K562 (cell line): ENCODE data around the gene ATP12A. TPM values are rescaled to one million over a fixed set of nuclear protein-coding genes. Genes with fewer than 3 reads are reported as not detected.

Experiments used
- DPF2 ChIP-seq: fragments of 450-650 bp; IDR thresholded peaks from 2 replicates; pipeline ENCODE4 v1.6.1; 2016
- HDAC8 ChIP-seq: fragments of 450-650 bp; IDR thresholded peaks from 2 replicates; pipeline ENCODE4 v1.6.1; 2016; ENCODE audit warnings: mild to moderate bottlenecking, missing genetic modification characterization, moderate library complexity, missing compliant biosample characterization
- HLTF ChIP-seq: fragments of 450-650 bp; IDR thresholded peaks from 2 replicates; pipeline ENCODE4 v1.6.1; 2016
- KAT2B ChIP-seq: IDR thresholded peaks from one replicate; pipeline ENCODE4 v1.6.1; 2012; ENCODE audit warnings: low read depth, mild to moderate bottlenecking, control low read depth, inconsistent platforms, low read length, moderate library complexity
- KDM1A ChIP-seq, 2 experiments: fragments of 450-650 bp; IDR thresholded peaks; 2 replicates each; pipeline ENCODE4 v1.6.1; 2016; ENCODE audit warnings: mild to moderate bottlenecking in 2 of 2
- PYGO2 ChIP-seq: fragments of 450-650 bp; IDR thresholded peaks from 2 replicates; pipeline ENCODE4 v1.6.1; 2016; ENCODE audit warnings: mild to moderate bottlenecking, missing genetic modification characterization, moderate library complexity, missing compliant biosample characterization
- RBBP5 ChIP-seq: fragments of 200-600 bp; sonication (generic); IDR thresholded peaks from 2 replicates; pipeline ENCODE4 v1.6.1; 2012; ENCODE audit warnings: borderline replicate concordance, mild to moderate bottlenecking, low read length, control low read depth, inconsistent platforms; ENCODE audit not compliant: insufficient read depth, poor library complexity, severe bottlenecking
- ZNF224 ChIP-seq: sonication (generic); formaldehyde crosslinking; IDR thresholded peaks from 2 replicates; pipeline ENCODE4 v1.8.0; 2022; ENCODE audit warnings: mild to moderate bottlenecking, missing genetic modification reagents
- polyA plus RNA-seq, 8 experiments: library from polyadenylated mRNA; depleted of rRNA in 4 of 8; stranded (reverse) in 5 of 8; unstranded in 3 of 8; fragments of >200 nt; fragmentation: Nextera tagmentation in 2 of 8; fragmentation: Illumina TruSeq in 1 of 8; extraction: Ambion mirVana in 2 of 8; extraction: Trizol in 1 of 8; gene quantifications; 2 replicates each; pipeline versions ENCODE4 v1.2.1 to v1.2.3, GENCODE V29; 2011 to 2014; ENCODE audit warnings: inconsistent platforms in 1 of 8, missing spikeins in 1 of 8
- total RNA-seq, 7 experiments: library from RNA; depleted of rRNA in 6 of 7; stranded (reverse); fragments of >200 nt in 6 of 7; fragmentation: Illumina TruSeq in 2 of 7; extraction: Trizol in 2 of 7; gene quantifications; 2 replicates each; pipeline versions ENCODE4 v1.2.1 to v1.2.3, GENCODE V29; 2011 to 2021; ENCODE audit warnings: low replicate concordance in 1 of 7
- TF ChIP-seq, protein P1 (sequence below): sonication (generic); formaldehyde crosslinking; IDR thresholded peaks from 2 replicates; pipeline ENCODE4 v1.8.0; 2023; ENCODE audit warnings: mild to moderate bottlenecking, missing genetic modification reagents
- TF ChIP-seq, protein P2 (sequence below): sonication (generic); formaldehyde crosslinking; IDR thresholded peaks from 2 replicates; pipeline ENCODE4 v1.8.0; 2022; ENCODE audit warnings: missing genetic modification reagents, mild to moderate bottlenecking, borderline replicate concordance
- TF ChIP-seq, protein P3 (sequence below): fragments of 250-450 bp; sonication (Bioruptor Pico); IDR thresholded peaks from 2 replicates; pipeline ENCODE4 v1.9.0; 2021; ENCODE audit warnings: mild to moderate bottlenecking
- TF ChIP-seq, protein P4 (sequence below): fragments of 250-450 bp; sonication (Bioruptor Pico); IDR thresholded peaks from 2 replicates; pipeline ENCODE4 v1.8.0; 2022; ENCODE audit warnings: moderate library complexity, mild to moderate bottlenecking, inconsistent platforms

Gene ATP12A
- total and polyA plus RNA-seq, 9 of the 15 experiments (the other 6 are each of a cell fraction or from before 2014, with no cell fraction given) = not detected

DNA sequence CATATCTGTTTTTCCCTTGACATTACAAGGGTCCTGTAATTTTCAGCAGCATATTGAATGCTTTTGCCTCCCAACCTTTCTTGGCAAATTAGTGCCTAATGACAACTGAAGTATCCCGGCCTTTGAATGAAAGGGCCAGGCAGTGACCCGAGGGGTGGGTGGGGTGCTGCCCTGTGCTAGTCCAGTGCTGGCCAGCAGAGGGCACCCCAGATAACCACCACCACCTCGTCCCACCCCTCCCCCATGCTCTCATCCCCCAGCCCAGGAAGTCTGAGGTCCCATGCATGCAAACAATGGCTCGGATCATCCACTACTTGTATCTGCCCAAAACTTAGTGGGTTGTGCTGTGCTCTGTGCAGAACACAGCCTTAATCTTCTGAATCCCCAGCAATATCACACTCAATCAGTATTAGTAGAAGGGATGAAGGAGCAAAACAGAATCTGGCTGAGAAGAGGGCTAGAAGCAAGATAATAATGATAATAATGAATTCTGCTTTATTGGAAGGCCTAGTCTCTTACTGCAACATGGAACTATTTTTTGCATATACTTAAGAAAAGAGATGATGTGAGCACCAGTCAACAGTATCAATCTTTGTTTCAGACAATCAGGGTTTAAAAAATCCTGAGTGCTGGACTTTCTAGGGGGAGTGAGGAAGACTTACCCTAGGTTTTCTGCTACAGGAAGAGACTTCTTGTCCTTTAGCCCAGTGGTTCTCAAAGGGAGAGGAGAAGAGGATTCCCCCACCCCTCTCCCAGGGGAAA lies 3.8 kb downstream of the ATP12A start (continued):
- TF ChIP-seq, protein P1, sequence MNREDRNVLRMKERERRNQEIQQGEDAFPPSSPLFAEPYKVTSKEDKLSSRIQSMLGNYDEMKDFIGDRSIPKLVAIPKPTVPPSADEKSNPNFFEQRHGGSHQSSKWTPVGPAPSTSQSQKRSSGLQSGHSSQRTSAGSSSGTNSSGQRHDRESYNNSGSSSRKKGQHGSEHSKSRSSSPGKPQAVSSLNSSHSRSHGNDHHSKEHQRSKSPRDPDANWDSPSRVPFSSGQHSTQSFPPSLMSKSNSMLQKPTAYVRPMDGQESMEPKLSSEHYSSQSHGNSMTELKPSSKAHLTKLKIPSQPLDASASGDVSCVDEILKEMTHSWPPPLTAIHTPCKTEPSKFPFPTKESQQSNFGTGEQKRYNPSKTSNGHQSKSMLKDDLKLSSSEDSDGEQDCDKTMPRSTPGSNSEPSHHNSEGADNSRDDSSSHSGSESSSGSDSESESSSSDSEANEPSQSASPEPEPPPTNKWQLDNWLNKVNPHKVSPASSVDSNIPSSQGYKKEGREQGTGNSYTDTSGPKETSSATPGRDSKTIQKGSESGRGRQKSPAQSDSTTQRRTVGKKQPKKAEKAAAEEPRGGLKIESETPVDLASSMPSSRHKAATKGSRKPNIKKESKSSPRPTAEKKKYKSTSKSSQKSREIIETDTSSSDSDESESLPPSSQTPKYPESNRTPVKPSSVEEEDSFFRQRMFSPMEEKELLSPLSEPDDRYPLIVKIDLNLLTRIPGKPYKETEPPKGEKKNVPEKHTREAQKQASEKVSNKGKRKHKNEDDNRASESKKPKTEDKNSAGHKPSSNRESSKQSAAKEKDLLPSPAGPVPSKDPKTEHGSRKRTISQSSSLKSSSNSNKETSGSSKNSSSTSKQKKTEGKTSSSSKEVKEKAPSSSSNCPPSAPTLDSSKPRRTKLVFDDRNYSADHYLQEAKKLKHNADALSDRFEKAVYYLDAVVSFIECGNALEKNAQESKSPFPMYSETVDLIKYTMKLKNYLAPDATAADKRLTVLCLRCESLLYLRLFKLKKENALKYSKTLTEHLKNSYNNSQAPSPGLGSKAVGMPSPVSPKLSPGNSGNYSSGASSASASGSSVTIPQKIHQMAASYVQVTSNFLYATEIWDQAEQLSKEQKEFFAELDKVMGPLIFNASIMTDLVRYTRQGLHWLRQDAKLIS (CRISPR knock-in tag) = no peak
- TF ChIP-seq HDAC8 (tag) = no peak
- TF ChIP-seq KAT2B = no peak
- TF ChIP-seq, protein P2, sequence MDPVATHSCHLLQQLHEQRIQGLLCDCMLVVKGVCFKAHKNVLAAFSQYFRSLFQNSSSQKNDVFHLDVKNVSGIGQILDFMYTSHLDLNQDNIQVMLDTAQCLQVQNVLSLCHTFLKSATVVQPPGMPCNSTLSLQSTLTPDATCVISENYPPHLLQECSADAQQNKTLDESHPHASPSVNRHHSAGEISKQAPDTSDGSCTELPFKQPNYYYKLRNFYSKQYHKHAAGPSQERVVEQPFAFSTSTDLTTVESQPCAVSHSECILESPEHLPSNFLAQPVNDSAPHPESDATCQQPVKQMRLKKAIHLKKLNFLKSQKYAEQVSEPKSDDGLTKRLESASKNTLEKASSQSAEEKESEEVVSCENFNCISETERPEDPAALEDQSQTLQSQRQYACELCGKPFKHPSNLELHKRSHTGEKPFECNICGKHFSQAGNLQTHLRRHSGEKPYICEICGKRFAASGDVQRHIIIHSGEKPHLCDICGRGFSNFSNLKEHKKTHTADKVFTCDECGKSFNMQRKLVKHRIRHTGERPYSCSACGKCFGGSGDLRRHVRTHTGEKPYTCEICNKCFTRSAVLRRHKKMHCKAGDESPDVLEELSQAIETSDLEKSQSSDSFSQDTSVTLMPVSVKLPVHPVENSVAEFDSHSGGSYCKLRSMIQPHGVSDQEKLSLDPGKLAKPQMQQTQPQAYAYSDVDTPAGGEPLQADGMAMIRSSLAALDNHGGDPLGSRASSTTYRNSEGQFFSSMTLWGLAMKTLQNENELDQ (CRISPR knock-in tag) = no peak
- TF ChIP-seq RBBP5 = no peak
- no peak for TF ChIP-seq PYGO2 (tag)
- TF ChIP-seq, protein P3, sequence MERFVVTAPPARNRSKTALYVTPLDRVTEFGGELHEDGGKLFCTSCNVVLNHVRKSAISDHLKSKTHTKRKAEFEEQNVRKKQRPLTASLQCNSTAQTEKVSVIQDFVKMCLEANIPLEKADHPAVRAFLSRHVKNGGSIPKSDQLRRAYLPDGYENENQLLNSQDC (CRISPR knock-in tag) = no peak
- TF ChIP-seq, protein P4, sequence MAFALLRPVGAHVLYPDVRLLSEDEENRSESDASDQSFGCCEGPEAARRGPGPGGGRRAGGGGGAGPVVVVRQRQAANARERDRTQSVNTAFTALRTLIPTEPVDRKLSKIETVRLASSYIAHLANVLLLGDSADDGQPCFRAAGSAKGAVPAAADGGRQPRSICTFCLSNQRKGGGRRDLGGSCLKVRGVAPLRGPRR (CRISPR knock-in tag) = no peak
- no peak for TF ChIP-seq DPF2
- no peak for TF ChIP-seq HLTF
- no peak for TF ChIP-seq ZNF224
- peak in 1 of 2 experiments; percentile 57; a peak in 1 of 4 replicates for TF ChIP-seq KDM1A (IDR thresholded peaks at IDR 0.05)
